SIG-M5 treated with dmso at 0.1 percent for 504 hours (cell line): Measurements from ENCODE around the gene LTBP1.

ENCODE experiments used
- DNase-seq: peaks from one replicate; lab custom pipeline; 2025; ENCODE audit not compliant: unreplicated experiment; lab: John Stamatoyannopoulos, UW

Gene LTBP1

GRCh38 chr2:33442528-33443079, 495.9 kb downstream of the LTBP1 start:
- DNase-seq, result no peak

GRCh38 chr2:33443274-33443829, 496.6 kb downstream of the LTBP1 start:
- peak; percentile 42 for DNase-seq

GRCh38 chr2:33444967-33445366, 498.2 kb downstream of the LTBP1 start:
- DNase-seq, result no peak

- peak; percentile 13 for DNase-seq
Observed at GRCh38 chr2:33448220-33448899, 501.6 kb downstream of the LTBP1 start.
